ENCODE results near the gene TRAT1.

The TRAT1 gene

DNA sequence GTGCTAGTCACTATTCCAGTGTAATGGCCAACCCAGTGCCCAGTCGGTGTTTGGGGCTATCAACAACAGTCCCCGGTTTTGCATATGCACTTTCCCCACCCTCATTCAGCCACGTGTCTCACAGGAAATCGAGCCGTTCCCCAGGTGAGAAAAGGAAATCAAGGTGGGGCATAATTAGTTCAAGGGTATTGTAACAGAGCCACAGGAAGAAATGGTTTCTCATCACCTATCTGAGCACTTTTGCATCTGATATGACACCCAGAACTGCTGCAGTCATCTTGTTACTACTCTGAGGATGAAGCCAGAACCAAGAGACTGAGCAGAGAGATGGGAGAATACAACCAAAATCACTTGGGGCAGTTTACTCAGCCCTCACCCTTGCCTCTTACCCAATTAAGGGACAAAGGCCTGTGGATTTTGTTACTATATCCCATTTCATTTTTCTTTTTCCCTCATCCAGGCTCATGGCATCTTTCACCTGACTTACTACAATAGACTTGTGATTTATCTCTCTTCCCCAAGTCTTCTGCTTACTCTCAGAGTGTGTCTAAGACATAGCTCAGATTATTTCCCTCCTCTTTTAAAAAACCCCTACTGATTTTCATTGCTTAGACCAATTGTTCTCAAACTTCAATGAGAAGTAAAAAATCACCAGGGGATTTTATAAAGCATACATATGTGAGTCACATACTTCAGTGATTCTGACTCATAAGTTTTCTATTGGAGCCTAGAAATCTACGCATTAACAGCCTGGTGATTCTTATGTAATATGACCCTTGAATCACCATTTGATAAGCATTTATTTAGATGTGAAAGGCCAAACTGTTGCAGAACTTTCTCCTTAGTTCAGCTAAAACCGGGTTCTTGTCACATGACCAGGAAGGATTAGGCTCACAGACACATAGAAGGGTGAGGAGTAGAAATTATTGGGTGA is 40.5 kb downstream of the TRAT1 start:
- peak; percentile 51 for DNase-seq

DNA sequence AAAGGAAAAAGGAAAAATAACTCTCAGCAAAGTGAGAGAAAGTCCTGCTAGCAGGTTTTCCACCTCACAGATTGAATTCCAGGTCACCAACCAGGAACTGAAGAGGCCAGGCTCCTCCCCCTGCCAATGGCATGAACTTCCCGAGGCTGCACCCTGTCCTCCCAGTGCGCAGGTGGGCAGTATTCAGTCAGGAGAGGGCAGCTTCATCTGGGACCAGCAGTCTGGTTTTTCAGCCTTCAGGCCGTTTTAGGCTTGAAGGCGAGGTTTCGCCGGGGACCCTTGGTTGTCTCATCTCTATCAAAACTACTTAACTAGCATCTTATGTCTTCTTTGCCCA is 41.2 kb downstream of the TRAT1 start:
- DNase-seq: no peak

DNA sequence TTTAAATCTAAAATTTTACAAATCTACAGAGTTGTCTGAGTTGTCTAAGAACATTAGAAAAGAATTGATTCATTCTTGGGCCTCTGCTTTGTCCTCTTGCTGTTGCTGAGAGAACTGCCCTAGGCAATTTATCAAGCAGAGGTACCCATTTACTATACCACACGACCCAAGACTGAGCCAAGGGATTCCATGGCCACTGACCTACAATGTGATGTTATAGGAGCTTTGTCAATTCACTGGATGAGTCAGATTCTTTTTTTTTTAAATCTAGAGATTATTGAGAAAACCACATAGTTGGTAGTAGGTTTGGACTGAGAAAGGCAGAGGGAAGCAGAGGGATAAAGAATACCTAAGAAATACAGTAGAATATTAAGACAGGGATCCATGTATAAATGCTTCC is 55.3 kb downstream of the TRAT1 start:
- no peak for DNase-seq

DNA sequence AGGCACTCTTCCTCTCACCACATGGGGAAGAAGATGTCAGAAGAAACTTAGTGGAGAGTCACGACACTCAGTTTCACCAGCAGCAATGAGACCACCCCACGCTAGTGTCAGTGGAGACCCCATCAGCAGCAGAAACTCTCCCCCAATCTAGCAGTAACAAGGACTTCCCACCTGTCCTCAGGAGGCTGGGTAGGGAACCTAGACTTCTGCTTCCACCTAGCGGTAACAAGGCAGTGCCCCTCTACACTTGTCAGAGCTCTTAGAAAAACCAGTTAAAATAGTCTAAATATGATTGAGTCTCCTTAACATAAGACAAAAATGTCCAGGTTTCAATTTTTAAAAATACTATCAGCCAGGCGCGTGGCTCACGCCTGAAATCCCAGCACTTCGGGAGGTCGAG is 57.3 kb downstream of the TRAT1 start:
- DNase-seq: no peak

DNA sequence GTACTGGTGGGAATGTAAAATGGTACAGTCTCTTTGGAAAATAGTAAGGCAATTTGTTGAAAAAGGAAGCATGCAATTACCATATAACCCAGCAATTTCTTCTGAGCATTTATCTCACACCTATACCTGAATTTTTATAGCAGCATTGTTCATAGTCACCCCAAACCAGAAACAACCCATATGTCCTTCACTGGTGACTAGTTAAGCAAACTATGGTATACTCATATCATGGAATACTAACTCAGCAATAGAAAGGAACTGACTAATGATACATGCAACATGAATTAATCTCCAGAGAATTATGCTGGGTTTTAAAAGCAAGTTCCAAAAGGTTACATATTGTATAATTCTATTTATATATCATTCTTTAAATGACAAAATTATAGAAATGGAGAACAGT is 60.2 kb downstream of the TRAT1 start:
- no peak for DNase-seq

DNA sequence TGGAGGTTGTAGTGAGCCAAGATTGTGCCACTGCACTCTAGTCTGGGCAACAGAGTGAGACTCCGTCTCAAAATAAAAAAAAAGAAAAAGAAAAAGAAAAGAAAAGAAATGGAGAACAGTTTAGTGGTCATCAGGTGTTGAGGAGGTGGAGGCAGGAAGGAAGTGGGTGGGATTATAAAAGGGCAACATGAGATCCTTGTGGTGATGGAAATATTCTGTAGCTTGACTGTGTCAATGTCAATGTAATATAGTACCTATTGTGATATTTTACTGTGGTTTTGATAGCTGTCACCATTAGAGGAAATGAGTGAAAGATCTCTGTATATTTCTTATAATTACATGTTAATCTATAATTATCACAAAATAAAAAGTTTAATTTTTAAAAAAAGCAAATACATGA is 60.8 kb downstream of the TRAT1 start:
- DNase-seq: no peak

DNA sequence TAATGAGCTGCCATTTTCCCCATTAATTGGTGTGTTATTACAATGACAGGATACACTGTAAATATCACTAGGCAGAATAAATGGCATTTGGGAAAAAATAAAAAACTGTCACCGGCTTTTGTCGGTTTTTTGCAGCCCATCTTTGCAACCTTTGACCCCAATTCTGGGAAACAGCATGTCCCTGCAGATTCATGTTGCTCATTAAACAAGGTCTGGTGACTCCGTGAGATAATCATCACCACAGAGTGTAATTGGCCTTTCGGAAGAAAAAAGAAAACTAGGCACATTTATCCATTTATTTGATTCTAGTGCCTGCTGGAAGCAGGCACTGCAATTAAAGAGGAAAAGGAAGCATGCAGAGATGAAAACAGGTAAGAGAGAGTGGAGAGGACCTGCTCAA is 64.5 kb downstream of the TRAT1 start:
- no peak for DNase-seq

DNA sequence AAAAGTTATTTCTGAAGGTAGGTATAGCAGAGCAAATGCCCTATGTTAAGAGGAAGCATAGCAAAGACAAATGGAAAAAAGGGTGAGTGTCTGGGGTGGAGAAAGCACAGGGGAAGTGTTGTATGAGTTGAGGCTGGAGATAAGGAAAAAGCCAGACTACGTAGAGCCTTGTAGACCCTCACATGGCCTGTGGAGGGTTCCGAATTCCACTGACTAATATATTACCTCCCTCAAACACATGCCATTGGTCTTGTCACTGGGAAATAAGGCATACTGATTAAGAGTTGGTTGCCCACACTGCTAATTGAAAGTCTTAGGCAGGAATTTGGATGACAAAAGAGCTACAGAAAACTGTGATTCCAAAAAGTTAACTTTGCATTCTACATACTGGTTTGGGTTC is 65.2 kb downstream of the TRAT1 start:
- no peak for DNase-seq

DNA sequence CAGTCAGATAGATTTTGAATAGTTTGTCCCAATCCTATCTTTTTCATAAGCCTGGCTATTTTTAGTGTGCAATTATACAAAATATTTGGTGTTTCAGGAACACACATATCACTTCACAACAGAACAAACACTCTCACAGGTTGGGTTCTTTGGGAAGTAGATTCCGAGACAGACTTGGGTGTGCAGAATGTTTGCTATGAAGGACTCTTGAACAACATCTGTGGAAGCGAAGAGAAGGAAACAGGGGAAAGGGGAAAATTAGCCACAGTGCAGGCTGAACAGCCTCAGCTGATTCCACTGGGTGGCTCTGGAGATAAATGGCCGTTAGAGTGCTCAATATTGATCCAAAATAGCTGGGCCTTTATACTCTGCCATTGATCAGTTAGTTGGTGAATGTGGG is 69.2 kb downstream of the TRAT1 start:
- DNase-seq: no peak

DNA sequence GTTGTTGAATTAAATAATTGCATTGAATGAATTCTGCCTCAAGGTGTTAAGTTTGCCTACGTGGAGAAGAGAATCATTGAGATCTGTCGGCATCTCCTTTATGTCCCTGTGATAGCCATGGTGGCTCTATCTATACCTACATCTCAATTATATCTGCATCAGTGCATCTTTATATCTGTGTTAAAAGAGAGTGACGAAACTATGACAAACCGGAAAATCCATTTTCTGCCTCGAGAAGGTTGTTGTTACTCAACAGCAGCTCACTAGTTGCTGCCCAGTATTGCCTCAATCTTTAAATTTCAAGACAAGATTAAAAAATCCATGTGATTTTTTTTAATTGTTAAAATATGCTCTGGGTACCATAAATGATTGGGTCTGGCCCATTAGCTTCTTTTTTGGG is 72.4 kb downstream of the TRAT1 start:
- no peak for DNase-seq

DNA sequence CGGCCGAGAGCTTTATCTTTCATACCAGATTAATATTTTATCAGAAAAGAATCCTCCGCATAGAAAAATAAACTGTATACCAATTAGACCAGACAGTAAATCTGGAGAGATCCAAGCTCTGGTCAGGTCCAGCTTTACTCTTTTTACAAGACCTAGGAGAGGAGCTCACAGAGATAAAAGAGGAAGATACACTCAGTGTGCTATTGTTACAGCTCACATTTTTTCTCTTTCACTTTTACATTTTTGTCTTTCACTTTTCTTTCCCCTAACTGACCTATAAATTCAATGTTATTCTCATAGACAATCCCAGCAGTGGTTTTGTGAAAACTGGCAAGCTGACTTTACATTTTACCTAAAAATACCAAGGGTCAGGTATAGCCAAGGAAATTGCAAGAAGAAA is 75.3 kb downstream of the TRAT1 start:
- DNase-seq: no peak

DNA sequence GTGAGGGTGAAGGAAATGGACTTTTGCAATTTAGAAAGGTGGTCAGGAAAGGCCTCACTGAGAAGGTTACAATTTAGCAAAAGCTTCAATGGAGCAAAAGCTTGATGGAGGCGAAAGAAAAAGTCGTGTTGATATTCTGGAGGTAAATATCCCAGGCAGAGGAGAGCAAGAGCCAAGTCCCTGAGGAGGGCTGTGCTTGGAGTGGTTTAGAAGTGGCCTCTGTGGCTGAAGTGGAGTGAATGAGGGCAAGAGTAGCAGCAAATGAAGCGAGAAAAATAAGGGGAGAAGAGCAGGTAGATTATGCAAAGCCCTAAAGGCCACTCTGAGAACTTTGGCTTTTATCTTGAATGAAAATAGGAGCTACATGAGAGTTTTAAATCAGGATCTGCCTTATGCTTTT is 76.9 kb downstream of the TRAT1 start:
- DNase-seq: no peak
